Measurements from ENCODE around the gene UBQLN1.

DNA sequence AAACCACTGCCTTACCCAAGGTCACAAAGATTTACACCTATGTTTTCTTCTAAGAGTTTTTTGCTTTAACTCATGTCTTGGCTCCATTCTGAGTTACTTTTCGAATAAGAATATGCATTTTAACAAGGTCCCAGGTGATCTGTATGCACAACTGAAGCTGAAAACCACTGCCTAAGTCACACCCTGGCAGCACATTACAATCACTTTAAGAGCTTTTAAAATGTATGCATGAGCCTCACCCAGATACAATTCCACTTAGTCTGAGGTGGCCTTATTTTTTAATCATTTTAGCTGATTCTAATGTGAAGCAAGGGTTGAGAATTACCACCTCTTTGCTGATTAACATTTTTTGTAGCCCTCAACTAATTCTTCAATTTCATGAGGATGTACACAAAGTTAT is 55.3 kb downstream of the UBQLN1 start:
- TF ChIP-seq, protein P1, sequence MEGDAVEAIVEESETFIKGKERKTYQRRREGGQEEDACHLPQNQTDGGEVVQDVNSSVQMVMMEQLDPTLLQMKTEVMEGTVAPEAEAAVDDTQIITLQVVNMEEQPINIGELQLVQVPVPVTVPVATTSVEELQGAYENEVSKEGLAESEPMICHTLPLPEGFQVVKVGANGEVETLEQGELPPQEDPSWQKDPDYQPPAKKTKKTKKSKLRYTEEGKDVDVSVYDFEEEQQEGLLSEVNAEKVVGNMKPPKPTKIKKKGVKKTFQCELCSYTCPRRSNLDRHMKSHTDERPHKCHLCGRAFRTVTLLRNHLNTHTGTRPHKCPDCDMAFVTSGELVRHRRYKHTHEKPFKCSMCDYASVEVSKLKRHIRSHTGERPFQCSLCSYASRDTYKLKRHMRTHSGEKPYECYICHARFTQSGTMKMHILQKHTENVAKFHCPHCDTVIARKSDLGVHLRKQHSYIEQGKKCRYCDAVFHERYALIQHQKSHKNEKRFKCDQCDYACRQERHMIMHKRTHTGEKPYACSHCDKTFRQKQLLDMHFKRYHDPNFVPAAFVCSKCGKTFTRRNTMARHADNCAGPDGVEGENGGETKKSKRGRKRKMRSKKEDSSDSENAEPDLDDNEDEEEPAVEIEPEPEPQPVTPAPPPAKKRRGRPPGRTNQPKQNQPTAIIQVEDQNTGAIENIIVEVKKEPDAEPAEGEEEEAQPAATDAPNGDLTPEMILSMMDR (IDR thresholded peaks at IDR 0.05; ENCODE audit: low read depth, low read length, poor library complexity, severe bottlenecking) = no peak
- no peak for TF ChIP-seq EZH2phosphoT487 (IDR thresholded peaks at IDR 0.05; ENCODE audit: borderline replicate concordance, low read length)
